ENCODE data around the gene EDN3.

DNA sequence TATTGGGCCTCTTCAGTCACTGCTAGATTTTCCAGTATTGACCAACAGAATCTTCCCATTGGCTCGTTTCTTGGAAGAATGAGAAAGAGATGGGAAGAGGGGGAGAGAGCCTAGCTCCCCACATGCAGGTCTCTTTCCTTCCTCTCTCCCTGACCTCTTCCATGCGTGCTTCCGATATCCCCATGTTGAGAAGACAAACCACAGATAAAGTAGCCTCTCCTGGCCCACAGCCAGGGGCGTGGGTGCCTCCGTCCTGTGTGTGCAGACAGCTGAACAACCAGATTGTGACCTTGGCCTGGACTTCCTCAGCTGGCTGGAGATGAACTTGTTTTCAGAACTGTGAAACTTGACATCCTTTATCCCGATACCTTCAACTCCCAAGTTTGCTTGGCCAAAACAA lies 71.0 kb downstream of the EDN3 start:
- TF ChIP-seq, protein P1, sequence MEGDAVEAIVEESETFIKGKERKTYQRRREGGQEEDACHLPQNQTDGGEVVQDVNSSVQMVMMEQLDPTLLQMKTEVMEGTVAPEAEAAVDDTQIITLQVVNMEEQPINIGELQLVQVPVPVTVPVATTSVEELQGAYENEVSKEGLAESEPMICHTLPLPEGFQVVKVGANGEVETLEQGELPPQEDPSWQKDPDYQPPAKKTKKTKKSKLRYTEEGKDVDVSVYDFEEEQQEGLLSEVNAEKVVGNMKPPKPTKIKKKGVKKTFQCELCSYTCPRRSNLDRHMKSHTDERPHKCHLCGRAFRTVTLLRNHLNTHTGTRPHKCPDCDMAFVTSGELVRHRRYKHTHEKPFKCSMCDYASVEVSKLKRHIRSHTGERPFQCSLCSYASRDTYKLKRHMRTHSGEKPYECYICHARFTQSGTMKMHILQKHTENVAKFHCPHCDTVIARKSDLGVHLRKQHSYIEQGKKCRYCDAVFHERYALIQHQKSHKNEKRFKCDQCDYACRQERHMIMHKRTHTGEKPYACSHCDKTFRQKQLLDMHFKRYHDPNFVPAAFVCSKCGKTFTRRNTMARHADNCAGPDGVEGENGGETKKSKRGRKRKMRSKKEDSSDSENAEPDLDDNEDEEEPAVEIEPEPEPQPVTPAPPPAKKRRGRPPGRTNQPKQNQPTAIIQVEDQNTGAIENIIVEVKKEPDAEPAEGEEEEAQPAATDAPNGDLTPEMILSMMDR (IDR thresholded peaks at IDR 0.05; ENCODE audit: extremely low read depth in 1 of 2, insufficient read depth in 1 of 2, low read depth in 1 of 2, low read length in 2 of 2): no peak
- TF ChIP-seq EZH2 (IDR thresholded peaks at IDR 0.05; ENCODE audit: borderline replicate concordance, low read depth, low read length, severe bottlenecking) (no peak), JUN (IDR thresholded peaks at IDR 0.05; ENCODE audit: borderline replicate concordance, insufficient read depth, insufficient read length, low read depth) (no peak), POLR2AphosphoS5 (IDR thresholded peaks at IDR 0.05; ENCODE audit: insufficient read depth, low read depth, low read length) (no peak), POLR2A (IDR thresholded peaks at IDR 0.05; ENCODE audit: low read depth, low read length) (no peak), FOS (IDR thresholded peaks at IDR 0.05; ENCODE audit: borderline replicate concordance, insufficient read depth, low read length) (no peak), MYC (IDR thresholded peaks at IDR 0.05; ENCODE audit: low read depth, low read length) (no peak), GATA2 (IDR thresholded peaks at IDR 0.05; ENCODE audit: insufficient read depth, insufficient read length, low read depth, low read length) (no peak)
- TF ChIP-seq, protein P2, sequence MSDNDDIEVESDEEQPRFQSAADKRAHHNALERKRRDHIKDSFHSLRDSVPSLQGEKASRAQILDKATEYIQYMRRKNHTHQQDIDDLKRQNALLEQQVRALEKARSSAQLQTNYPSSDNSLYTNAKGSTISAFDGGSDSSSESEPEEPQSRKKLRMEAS (IDR thresholded peaks at IDR 0.05; ENCODE audit: insufficient read depth, insufficient read length): no peak

All from endothelial cell of umbilical vein (primary cell).